Skeletal muscle cell (primary cell): Measurements from ENCODE around the gene IKZF3.
"Not testable (repeated sequence)": the region's sequence is repeated elsewhere in the genome, so short reads cannot be mapped to it uniquely, and the experiment has no call there.

Source experiments
- DNase-seq: peaks from one replicate; pipeline ENCODE4 v3.0.0-alpha.2; 2010; ENCODE audit warnings: low read depth
- H3K4me3 ChIP-seq: 2 replicates; pipeline ENCODE4 v1.5.1; 2011; ENCODE audit warnings: low read depth, mild to moderate bottlenecking, control low read depth, low read length, moderate library complexity

IKZF3 gene

GRCh38 chr17:39791111-39791992, 72.8 kb downstream of the IKZF3 start:
- no peak for DNase-seq
- H3K4me3 ChIP-seq: no peak overlapping the region

GRCh38 chr17:39787743-39788484, 76.2 kb downstream of the IKZF3 start:
- no peak for DNase-seq
- no peak overlapping the region for H3K4me3 ChIP-seq

GRCh38 chr17:39787041-39787440, 77.1 kb downstream of the IKZF3 start:
- H3K4me3 ChIP-seq: no peak overlapping the region
- no peak for DNase-seq

GRCh38 chr17:39782980-39783379, 81.1 kb downstream of the IKZF3 start:
- DNase-seq: no peak
- H3K4me3 ChIP-seq: no peak overlapping the region

- H3K4me3 ChIP-seq: no peak overlapping the region
- DNase-seq: no peak
These were observed 81.6 kb downstream of the IKZF3 start for GRCh38 chr17:39782481-39782880.

GRCh38 chr17:39781861-39782213, 82.3 kb downstream of the IKZF3 start:
- H3K4me3 ChIP-seq: no peak overlapping the region
- DNase-seq: no peak

- H3K4me3 ChIP-seq: no peak overlapping the region
- no peak for DNase-seq
These were observed 82.9 kb downstream of the IKZF3 start for GRCh38 chr17:39781031-39781860.

GRCh38 chr17:39777534-39778365, 86.4 kb downstream of the IKZF3 start:
- no peak overlapping the region for H3K4me3 ChIP-seq
- no peak for DNase-seq

- H3K4me3 ChIP-seq: no peak overlapping the region
- no peak for DNase-seq
These were observed 87.9 kb downstream of the IKZF3 start for GRCh38 chr17:39776252-39776651.

GRCh38 chr17:39775031-39775430, 89.1 kb downstream of the IKZF3 start:
- DNase-seq: no peak
- H3K4me3 ChIP-seq: no peak overlapping the region

- H3K4me3 ChIP-seq: no peak overlapping the region
- no peak for DNase-seq
These were observed 90.1 kb downstream of the IKZF3 start for GRCh38 chr17:39774047-39774446.

- H3K4me3 ChIP-seq: no peak overlapping the region
- no peak for DNase-seq
These were observed 90.9 kb downstream of the IKZF3 start for GRCh38 chr17:39772987-39773934.

GRCh38 chr17:39772415-39772814, 91.7 kb downstream of the IKZF3 start:
- H3K4me3 ChIP-seq: no peak overlapping the region
- DNase-seq: no peak

GRCh38 chr17:39769974-39770587, 94.0 kb downstream of the IKZF3 start:
- DNase-seq: no peak
- H3K4me3 ChIP-seq: no peak overlapping the region

- no peak overlapping the region for H3K4me3 ChIP-seq
- no peak for DNase-seq
These were observed 97.0 kb downstream of the IKZF3 start for GRCh38 chr17:39767147-39767546.

GRCh38 chr17:39765766-39766165, 98.3 kb downstream of the IKZF3 start:
- H3K4me3 ChIP-seq: no peak overlapping the region
- DNase-seq: no peak

GRCh38 chr17:39765175-39765574, 98.9 kb downstream of the IKZF3 start:
- H3K4me3 ChIP-seq: no peak overlapping the region

GRCh38 chr17:39764171-39764570, 99.9 kb downstream of the IKZF3 start:
- not testable (repeated sequence) for H3K4me3 ChIP-seq, DNase-seq

More at GRCh38 chr17:39765175-39765574, 98.9 kb downstream of the IKZF3 start:
- DNase-seq: no peak
